Lower leg skin (tissue), 3 donors: ENCODE measurements around the gene NR4A1.

Experiments
- CTCF ChIP-seq, 3 donors: fragments of 450-650 bp; IDR thresholded peaks; one replicate each; pipeline ENCODE4 v1.5.1; 2016; ENCODE audit warnings: antibody characterized with exemption in 3 of 3, mild to moderate bottlenecking in 3 of 3, moderate library complexity in 2 of 3
- POLR2A ChIP-seq, 2 donors: fragments of 450-650 bp; IDR thresholded peaks; one replicate each; pipeline ENCODE4 v1.6.1; 2016 to 2017; ENCODE audit warnings: antibody characterized with exemption in 2 of 2, mild to moderate bottlenecking in 1 of 2, moderate library complexity in 1 of 2

DNA sequence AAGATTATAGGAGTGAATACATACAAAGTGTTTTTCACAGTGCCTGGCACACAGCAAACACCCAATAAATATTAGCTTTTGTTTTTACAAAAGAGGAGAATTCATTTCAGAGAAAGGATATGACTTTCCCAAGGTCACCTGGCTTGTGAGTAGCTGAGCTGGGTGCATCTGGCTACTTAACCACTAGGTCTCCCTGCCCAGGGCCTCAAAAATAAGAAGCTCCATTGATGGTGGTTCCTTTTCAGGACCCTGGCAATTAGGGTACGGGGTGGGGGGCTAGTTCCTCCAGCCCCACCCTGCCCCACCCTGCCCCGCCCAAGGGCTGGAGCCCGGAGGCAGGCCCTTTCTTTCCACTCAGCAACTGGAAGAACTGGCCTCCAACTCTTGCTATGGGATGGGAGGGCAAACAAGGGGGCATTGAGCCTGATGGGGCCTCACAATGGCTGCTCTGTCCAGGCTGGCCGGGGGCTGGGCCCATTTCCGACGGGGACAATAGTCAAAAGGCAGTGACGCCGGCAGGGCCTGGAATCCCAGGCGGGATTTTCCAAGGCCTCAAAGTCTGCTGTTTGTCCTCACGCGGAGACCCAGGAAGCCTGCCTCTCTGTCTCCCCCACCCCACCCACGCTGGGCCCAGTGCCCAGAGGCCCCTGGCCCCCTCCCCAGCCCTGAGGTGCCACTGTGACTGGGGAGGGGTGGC, 10.4 kb downstream of the NR4A1 start:
- TF ChIP-seq CTCF (IDR thresholded peaks at IDR 0.05) (no peak), POLR2A (IDR thresholded peaks at IDR 0.05) (no peak)
